Chondrocyte (in vitro differentiated cells): Measurements from ENCODE around the gene MYZAP. TPM values are rescaled to one million over a fixed set of nuclear protein-coding genes. Genes with fewer than 3 reads are reported as not detected.

Experiments
- DNase-seq: peaks from one replicate; pipeline ENCODE4 v3.0.0; 2021; ENCODE audit warnings: mixed read lengths, low spot score
- H3K27ac Mint-ChIP-seq: one replicate; pipeline ENCODE4 v1.8.0; 2021; ENCODE audit warnings: mild to moderate bottlenecking, moderate library complexity, mixed read lengths; ENCODE audit not compliant: unreplicated experiment
- H3K27me3 Mint-ChIP-seq: 2 replicates; pipeline ENCODE4 v1.8.0; 2021; ENCODE audit warnings: low read depth, mixed read lengths
- H3K36me3 Mint-ChIP-seq: 2 replicates; pipeline ENCODE4 v1.8.0; 2021; ENCODE audit warnings: low read depth, mixed read lengths
- H3K4me1 Mint-ChIP-seq: 2 replicates; pipeline ENCODE4 v1.8.0; 2021; ENCODE audit warnings: low read depth, mild to moderate bottlenecking, mixed read lengths
- H3K4me3 Mint-ChIP-seq: one replicate; pipeline ENCODE4 v1.8.0; 2021; ENCODE audit warnings: mild to moderate bottlenecking, moderate library complexity, mixed read lengths; ENCODE audit not compliant: unreplicated experiment
- H3K9me3 Mint-ChIP-seq: 2 replicates; pipeline ENCODE4 v1.8.0; 2021; ENCODE audit warnings: low read depth, mixed read lengths
- total RNA-seq: library from RNA; stranded (reverse); gene quantifications from 3 replicates; pipeline ENCODE4 v1.2.1, GENCODE V29; 2021
- TF ChIP-seq, protein P1 (sequence below): fragments of 200-600 bp; sonication (generic); IDR thresholded peaks from 2 replicates; pipeline ENCODE4 v1.5.0; 2021; ENCODE audit warnings: antibody characterized with exemption, mild to moderate bottlenecking, moderate library complexity

MYZAP gene
- total RNA-seq, 1 donor from 2014 or later = 0.17 TPM

DNA sequence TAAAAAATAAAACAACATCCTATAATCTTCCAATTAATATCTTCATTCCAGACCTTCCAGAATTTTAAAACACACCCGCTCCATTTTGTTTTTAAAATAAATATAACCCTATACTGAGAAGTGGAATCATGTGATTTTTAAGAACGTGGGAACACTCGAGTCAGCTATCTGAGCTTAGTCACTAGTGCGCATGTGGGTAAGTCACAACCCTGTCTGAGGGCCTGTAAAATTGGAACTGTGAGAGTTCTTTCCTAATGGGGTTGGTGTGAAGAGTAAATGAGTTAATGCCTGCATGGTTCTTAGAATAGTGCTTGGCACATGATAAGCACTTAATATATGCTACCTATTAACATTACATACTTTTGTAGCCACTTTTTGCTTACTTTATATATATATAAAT, 95.0 kb downstream of the MYZAP start:
- H3K4me3 Mint-ChIP-seq = no peak overlapping the region
- no peak for DNase-seq
- H3K27me3 Mint-ChIP-seq = no peaks in the 10 kb centered on the region
- no peaks in the 10 kb centered on the region for H3K36me3 Mint-ChIP-seq
- peaks cover 39% of the 10 kb centered on the region for H3K4me1 Mint-ChIP-seq
- H3K27ac Mint-ChIP-seq = peak overlapping the region; percentile 80
- no peaks in the 10 kb centered on the region for H3K9me3 Mint-ChIP-seq
- TF ChIP-seq, protein P1, sequence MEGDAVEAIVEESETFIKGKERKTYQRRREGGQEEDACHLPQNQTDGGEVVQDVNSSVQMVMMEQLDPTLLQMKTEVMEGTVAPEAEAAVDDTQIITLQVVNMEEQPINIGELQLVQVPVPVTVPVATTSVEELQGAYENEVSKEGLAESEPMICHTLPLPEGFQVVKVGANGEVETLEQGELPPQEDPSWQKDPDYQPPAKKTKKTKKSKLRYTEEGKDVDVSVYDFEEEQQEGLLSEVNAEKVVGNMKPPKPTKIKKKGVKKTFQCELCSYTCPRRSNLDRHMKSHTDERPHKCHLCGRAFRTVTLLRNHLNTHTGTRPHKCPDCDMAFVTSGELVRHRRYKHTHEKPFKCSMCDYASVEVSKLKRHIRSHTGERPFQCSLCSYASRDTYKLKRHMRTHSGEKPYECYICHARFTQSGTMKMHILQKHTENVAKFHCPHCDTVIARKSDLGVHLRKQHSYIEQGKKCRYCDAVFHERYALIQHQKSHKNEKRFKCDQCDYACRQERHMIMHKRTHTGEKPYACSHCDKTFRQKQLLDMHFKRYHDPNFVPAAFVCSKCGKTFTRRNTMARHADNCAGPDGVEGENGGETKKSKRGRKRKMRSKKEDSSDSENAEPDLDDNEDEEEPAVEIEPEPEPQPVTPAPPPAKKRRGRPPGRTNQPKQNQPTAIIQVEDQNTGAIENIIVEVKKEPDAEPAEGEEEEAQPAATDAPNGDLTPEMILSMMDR = no peak

DNA sequence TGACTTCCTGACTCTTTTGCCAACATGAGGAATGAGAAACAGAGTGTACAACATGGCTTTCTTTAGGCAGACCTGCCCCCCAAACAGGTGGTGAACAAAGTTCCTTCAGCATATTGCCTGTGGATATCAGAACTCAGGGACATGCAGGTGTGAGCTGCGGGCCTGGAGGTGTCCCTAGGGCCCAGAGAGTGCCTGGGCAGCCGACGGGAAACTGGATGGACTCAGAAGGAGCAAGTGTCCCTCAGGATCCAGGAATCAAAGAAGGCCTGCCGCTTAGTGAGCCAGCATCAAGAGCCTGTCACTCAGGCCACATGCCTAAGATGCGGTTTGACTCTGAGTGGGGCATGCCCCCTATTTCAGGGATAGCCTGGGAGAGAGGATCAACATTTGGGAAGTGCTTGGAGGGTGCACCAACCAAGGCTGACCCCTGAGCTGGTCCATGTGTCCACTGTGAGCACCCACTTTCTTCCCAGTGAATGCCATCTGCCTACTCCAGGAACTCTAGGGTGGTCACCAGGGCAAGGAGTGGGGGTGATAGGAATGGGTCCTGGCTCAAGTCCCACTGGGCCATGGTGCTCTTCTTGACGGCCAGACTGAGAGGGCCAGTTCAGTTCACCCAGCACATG, 98.8 kb downstream of the MYZAP start:
- H3K4me1 Mint-ChIP-seq = peaks cover 65% of the 10 kb centered on the region
- no peak overlapping the region for H3K4me3 Mint-ChIP-seq
- peak overlapping the region; percentile 22 for H3K27ac Mint-ChIP-seq
- no peaks in the 10 kb centered on the region for H3K27me3 Mint-ChIP-seq
- H3K36me3 Mint-ChIP-seq = no peaks in the 10 kb centered on the region
- no peak for DNase-seq
- TF ChIP-seq, protein P1 = no peak
- no peaks in the 10 kb centered on the region for H3K9me3 Mint-ChIP-seq

DNA sequence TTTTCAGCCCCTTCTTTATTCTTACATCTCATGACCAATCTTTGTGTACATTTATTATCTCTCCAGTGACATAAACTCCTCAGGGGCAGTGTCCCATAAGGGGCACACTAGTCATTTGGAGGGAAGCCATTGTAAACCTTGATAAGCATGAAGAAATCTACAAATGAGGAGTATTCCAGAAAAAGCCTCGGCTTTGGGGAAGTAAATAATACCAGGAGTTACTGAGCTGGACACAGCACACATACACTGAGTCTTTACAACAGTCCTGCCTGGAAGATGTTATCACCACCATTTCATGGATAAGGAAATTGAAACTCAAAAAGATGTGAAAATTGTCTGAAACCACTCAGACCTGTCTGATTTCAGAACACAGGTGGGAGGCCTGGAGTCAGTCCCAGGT, 99.4 kb downstream of the MYZAP start:
- H3K4me1 Mint-ChIP-seq = peaks cover 63% of the 10 kb centered on the region

DNA sequence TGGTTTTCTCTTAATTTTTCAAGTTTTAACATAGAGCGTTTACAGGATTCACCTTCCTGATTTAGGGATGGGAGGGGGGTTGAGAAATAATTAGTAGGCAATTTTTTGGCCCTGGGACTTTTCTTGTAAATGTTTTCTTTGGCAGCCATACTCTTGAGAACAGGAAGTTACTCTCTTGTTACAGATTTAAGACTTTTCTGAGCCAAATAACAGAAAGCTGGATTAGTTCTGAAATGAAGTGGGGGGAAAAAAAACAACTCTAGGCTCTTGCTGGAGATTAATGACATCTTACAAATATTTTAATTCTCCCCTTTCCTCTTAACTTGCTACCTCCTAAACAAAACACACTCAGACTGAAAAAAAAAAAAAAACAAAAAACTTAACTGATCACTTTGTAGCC, 101.0 kb downstream of the MYZAP start:
- Mint-ChIP-seq H3K27me3 (no peaks in the 10 kb centered on the region), H3K4me1 (peaks cover 71% of the 10 kb centered on the region), H3K27ac (peak overlapping the region; percentile 82), H3K4me3 (peak overlapping the region; percentile 24), H3K36me3 (no peaks in the 10 kb centered on the region), H3K9me3 (no peaks in the 10 kb centered on the region)
- TF ChIP-seq, protein P1 = no peak
- no peak for DNase-seq

More for the DNA sequence above, 99.4 kb downstream of the MYZAP start:
- Mint-ChIP-seq H3K4me3 (no peak overlapping the region), H3K36me3 (no peaks in the 10 kb centered on the region), H3K9me3 (no peaks in the 10 kb centered on the region), H3K27ac (peak overlapping the region; percentile 66), H3K27me3 (no peaks in the 10 kb centered on the region)
- TF ChIP-seq, protein P1 = no peak
- DNase-seq = no peak

DNA sequence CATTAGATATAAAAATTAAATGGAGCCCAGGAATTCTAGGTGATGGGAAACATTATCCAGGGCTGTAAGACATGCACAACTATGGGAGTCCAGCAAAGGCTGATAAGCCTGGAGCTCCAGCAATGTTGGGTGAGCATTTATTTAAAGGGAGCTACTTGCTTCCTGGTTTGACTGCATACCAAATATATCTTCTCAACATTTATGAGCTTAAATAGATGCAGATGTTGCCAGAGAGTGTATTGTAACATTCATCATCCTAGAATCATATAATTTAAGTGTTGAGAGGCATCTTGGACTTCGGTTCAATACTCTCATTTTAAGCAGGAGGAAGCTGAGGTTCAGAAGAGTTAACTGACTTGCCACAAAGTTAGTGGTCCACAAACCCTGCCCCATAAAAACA, 102.6 kb downstream of the MYZAP start:
- no peak overlapping the region for H3K4me3 Mint-ChIP-seq
- H3K27ac Mint-ChIP-seq = no peak overlapping the region
- no peaks in the 10 kb centered on the region for H3K27me3 Mint-ChIP-seq
- peaks cover 79% of the 10 kb centered on the region for H3K4me1 Mint-ChIP-seq
- DNase-seq = no peak
- H3K9me3 Mint-ChIP-seq = no peaks in the 10 kb centered on the region
- TF ChIP-seq, protein P1 = no peak
- no peaks in the 10 kb centered on the region for H3K36me3 Mint-ChIP-seq
